Measurements from ENCODE around the gene MYH10.

MYH10 gene

GRCh38 chr17:8518326-8518725 lies 112.2 kb downstream of the MYH10 start (continued):
- TF ChIP-seq CREB5 (CRISPR knock-in tag; IDR thresholded peaks at IDR 0.05; ENCODE audit: low read depth) (no peak), CSDC2 (CRISPR knock-in tag; IDR thresholded peaks at IDR 0.05) (no peak), ZNF8 (CRISPR knock-in tag; IDR thresholded peaks at IDR 0.05) (no peak), ISL1 (CRISPR knock-in tag; IDR thresholded peaks at IDR 0.05) (no peak)

GRCh38 chr17:8514801-8515200 lies 115.7 kb downstream of the MYH10 start:
- no peak for TF ChIP-seq ARNTL (CRISPR knock-in tag; IDR thresholded peaks at IDR 0.05; ENCODE audit: borderline replicate concordance, low read depth)
- no peak for TF ChIP-seq ZNF565 (CRISPR knock-in tag; conservative IDR thresholded peaks at IDR 0.05; ENCODE audit: low read depth)
- TF ChIP-seq TCF4 (CRISPR knock-in tag; IDR thresholded peaks at IDR 0.05; ENCODE audit: borderline replicate concordance) = no peak
- TF ChIP-seq CSDC2 (CRISPR knock-in tag; IDR thresholded peaks at IDR 0.05) = no peak
- TF ChIP-seq ZFP3 (CRISPR knock-in tag; IDR thresholded peaks at IDR 0.05) = no peak
- TF ChIP-seq PATZ1 (CRISPR knock-in tag; IDR thresholded peaks at IDR 0.05; ENCODE audit: borderline replicate concordance) = no peak
- TF ChIP-seq POU6F1 (CRISPR knock-in tag; IDR thresholded peaks at IDR 0.05; ENCODE audit: borderline replicate concordance, low read depth) = no peak
- TF ChIP-seq BACH2 (CRISPR knock-in tag; IDR thresholded peaks at IDR 0.05; ENCODE audit: borderline replicate concordance) = no peak
- no peak for TF ChIP-seq OSR1 (CRISPR knock-in tag; IDR thresholded peaks at IDR 0.05)
- TF ChIP-seq CREB5 (CRISPR knock-in tag; IDR thresholded peaks at IDR 0.05; ENCODE audit: low read depth) = no peak
- TF ChIP-seq PPARA (CRISPR knock-in tag; IDR thresholded peaks at IDR 0.05; ENCODE audit: borderline replicate concordance) = no peak
- no peak for TF ChIP-seq TOX (CRISPR knock-in tag; IDR thresholded peaks at IDR 0.05; ENCODE audit: borderline replicate concordance)
- TF ChIP-seq GLIS3 (CRISPR knock-in tag; IDR thresholded peaks at IDR 0.05) = no peak
- no peak for TF ChIP-seq CSRNP3 (CRISPR knock-in tag; IDR thresholded peaks at IDR 0.05)
- TF ChIP-seq ISL1 (CRISPR knock-in tag; IDR thresholded peaks at IDR 0.05) = no peak
- no peak for TF ChIP-seq ESRRG (CRISPR knock-in tag; IDR thresholded peaks at IDR 0.05)
- no peak for TF ChIP-seq TSHZ2 (CRISPR knock-in tag; IDR thresholded peaks at IDR 0.05)
- TF ChIP-seq ZNF70 (CRISPR knock-in tag; IDR thresholded peaks at IDR 0.05) = no peak
- no peak for ATAC-seq

GRCh38 chr17:8506145-8506544 lies 124.4 kb downstream of the MYH10 start:
- TF ChIP-seq ZFP30 (CRISPR knock-in tag; IDR thresholded peaks at IDR 0.05) (no peak), SNAI2 (CRISPR knock-in tag; IDR thresholded peaks at IDR 0.05) (no peak), ZC3H10 (CRISPR knock-in tag; IDR thresholded peaks at IDR 0.05) (no peak), CSRNP3 (CRISPR knock-in tag; IDR thresholded peaks at IDR 0.05) (no peak), CSDC2 (CRISPR knock-in tag; IDR thresholded peaks at IDR 0.05) (no peak), ESRRG (CRISPR knock-in tag; IDR thresholded peaks at IDR 0.05) (no peak), TOX (CRISPR knock-in tag; IDR thresholded peaks at IDR 0.05; ENCODE audit: borderline replicate concordance) (no peak), ZNF565 (CRISPR knock-in tag; conservative IDR thresholded peaks at IDR 0.05; ENCODE audit: low read depth) (no peak), BACH2 (CRISPR knock-in tag; IDR thresholded peaks at IDR 0.05; ENCODE audit: borderline replicate concordance) (no peak), ARNTL (CRISPR knock-in tag; IDR thresholded peaks at IDR 0.05; ENCODE audit: borderline replicate concordance, low read depth) (no peak), CREB5 (CRISPR knock-in tag; IDR thresholded peaks at IDR 0.05; ENCODE audit: low read depth) (no peak), TCF4 (CRISPR knock-in tag; IDR thresholded peaks at IDR 0.05; ENCODE audit: borderline replicate concordance) (no peak), RARB (CRISPR knock-in tag; IDR thresholded peaks at IDR 0.05) (no peak), ZFP3 (CRISPR knock-in tag; IDR thresholded peaks at IDR 0.05) (no peak), OSR1 (CRISPR knock-in tag; IDR thresholded peaks at IDR 0.05) (no peak)
- no peak for ATAC-seq
